OCI-LY7 (cell line): Measurements from ENCODE around the gene NENF.

ENCODE experiments used
- EZH2phosphoT487 ChIP-seq: fragments of 200-600 bp; sonication (generic); IDR thresholded peaks from 2 replicates; pipeline ENCODE4 v1.6.1; 2018; ENCODE audit warnings: low read depth, borderline replicate concordance, mild to moderate bottlenecking, mixed run types, antibody characterized with exemption, low read length, moderate library complexity, mixed read lengths
- TF ChIP-seq, protein P1 (sequence below): fragments of 200-600 bp; sonication (generic); conservative IDR thresholded peaks from 2 replicates; pipeline ENCODE4 v1.5.1; 2014; ENCODE audit warnings: mild to moderate bottlenecking, antibody characterized with exemption, low read length, moderate library complexity, mixed read lengths

DNA sequence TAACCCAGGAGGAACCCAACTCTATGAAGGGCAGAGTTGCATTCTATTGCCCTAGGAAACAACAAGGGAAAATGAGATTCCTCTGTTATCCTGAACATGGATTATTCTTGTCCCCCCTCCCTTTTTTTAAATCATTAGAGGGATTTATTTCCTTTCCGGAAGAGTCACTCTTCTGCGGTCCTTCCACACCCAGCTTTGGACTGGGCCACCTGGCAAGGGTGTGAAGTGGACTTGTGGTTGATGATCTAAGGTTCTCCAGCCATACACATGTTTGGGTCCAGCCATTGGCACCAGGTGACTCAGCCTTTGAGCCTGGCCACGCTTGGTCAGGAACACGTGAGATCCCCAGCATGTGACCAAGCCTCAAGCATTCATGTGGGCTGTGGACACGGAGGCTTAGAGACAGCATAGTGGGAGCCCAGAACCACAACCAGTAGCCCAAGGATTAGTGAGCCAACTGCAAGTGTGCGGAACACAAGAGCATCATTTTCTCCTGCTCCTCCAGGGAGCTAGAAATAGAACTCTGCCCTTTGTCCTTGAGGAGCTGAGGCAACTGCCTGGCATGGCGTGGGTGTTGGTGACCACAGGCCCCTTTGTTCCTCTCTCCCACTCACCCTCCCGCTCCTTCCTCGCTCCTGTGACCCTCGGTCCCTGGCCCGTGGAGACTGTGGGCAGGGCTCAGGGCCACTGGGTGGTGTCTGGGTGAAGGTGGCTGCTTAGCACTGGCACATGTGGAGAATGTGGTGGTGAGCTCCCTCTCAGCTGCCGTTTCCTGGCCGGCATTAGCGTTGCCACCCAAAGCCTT, 50.1 kb downstream of the NENF start:
- TF ChIP-seq, protein P1, sequence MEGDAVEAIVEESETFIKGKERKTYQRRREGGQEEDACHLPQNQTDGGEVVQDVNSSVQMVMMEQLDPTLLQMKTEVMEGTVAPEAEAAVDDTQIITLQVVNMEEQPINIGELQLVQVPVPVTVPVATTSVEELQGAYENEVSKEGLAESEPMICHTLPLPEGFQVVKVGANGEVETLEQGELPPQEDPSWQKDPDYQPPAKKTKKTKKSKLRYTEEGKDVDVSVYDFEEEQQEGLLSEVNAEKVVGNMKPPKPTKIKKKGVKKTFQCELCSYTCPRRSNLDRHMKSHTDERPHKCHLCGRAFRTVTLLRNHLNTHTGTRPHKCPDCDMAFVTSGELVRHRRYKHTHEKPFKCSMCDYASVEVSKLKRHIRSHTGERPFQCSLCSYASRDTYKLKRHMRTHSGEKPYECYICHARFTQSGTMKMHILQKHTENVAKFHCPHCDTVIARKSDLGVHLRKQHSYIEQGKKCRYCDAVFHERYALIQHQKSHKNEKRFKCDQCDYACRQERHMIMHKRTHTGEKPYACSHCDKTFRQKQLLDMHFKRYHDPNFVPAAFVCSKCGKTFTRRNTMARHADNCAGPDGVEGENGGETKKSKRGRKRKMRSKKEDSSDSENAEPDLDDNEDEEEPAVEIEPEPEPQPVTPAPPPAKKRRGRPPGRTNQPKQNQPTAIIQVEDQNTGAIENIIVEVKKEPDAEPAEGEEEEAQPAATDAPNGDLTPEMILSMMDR, result no peak
- no peak for TF ChIP-seq EZH2phosphoT487
